ENCODE data around the gene ACKR3.

ACKR3 gene

DNA sequence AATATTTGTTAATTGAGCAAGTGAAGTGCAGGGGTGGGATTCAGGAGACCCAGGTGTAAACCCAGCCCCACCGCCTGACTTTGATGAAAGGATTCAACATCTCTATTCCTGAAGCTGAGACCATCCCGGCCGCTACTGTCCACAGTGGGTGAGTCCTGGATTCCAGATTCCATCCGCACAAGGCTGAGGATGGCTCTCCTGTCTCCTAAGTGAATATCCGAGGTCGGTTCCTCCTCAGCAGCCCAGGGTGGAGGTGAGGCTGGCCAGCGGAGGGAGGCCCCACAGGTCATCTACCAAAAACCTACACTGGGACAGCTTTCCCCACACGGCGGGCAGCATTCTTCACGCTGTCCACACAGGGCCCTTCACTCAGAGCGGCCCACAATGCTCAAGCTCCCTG, 57.6 kb downstream of the ACKR3 start:
- H3K4me3 ChIP-seq (ENCODE audit: low read depth in 1 of 2, low read length in 2 of 2), result no peak overlapping the region
- no peaks in the 10 kb centered on the region for H3K9me3 ChIP-seq (ENCODE audit: control insufficient read depth in 1 of 2, low read length in 2 of 2)
- H3K36me3 ChIP-seq (ENCODE audit: control insufficient read depth in 1 of 2, insufficient read depth in 2 of 2, low read length in 2 of 2), result no peaks in the 10 kb centered on the region
- peaks cover 0 to 14% of the 10 kb centered on the region in 2 donors for H3K4me1 ChIP-seq (ENCODE audit: control insufficient read depth in 1 of 2, insufficient read depth in 2 of 2, low read length in 2 of 2)
- H3K27me3 ChIP-seq (ENCODE audit: low read depth, low read length), result peaks cover 5% of the 10 kb centered on the region
- H3K27ac ChIP-seq (ENCODE audit: low read length), result no peak overlapping the region

DNA sequence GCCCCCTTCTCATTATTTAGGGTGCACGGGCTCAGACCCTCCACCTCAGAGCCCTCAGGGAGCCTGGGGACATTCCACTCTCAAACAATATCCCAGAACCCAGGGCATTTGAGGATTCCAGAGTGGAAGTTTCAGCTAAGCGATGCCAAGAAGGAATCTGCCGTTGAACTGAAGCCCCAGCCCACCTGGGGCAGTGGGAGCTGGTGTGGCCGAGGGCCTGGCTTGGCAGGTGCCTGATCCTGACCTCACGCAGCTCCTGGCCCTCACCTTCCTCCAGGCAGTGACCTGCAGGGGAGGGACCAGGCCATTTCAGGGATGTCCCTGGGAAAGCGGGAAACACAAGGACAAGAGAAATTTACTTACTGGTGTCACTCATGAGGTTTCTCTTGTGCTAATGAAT, 58.2 kb downstream of the ACKR3 start:
- H3K27me3 ChIP-seq (ENCODE audit: low read depth, low read length), result peaks cover 5% of the 10 kb centered on the region
- H3K4me3 ChIP-seq (ENCODE audit: low read depth in 1 of 2, low read length in 2 of 2), result no peak overlapping the region
- H3K4me1 ChIP-seq (ENCODE audit: control insufficient read depth in 1 of 2, insufficient read depth in 2 of 2, low read length in 2 of 2), result peaks cover 0 to 14% of the 10 kb centered on the region in 2 donors
- H3K9me3 ChIP-seq (ENCODE audit: control insufficient read depth in 1 of 2, low read length in 2 of 2), result no peaks in the 10 kb centered on the region
- no peak overlapping the region for H3K27ac ChIP-seq (ENCODE audit: low read length)
- no peaks in the 10 kb centered on the region for H3K36me3 ChIP-seq (ENCODE audit: control insufficient read depth in 1 of 2, insufficient read depth in 2 of 2, low read length in 2 of 2)

DNA sequence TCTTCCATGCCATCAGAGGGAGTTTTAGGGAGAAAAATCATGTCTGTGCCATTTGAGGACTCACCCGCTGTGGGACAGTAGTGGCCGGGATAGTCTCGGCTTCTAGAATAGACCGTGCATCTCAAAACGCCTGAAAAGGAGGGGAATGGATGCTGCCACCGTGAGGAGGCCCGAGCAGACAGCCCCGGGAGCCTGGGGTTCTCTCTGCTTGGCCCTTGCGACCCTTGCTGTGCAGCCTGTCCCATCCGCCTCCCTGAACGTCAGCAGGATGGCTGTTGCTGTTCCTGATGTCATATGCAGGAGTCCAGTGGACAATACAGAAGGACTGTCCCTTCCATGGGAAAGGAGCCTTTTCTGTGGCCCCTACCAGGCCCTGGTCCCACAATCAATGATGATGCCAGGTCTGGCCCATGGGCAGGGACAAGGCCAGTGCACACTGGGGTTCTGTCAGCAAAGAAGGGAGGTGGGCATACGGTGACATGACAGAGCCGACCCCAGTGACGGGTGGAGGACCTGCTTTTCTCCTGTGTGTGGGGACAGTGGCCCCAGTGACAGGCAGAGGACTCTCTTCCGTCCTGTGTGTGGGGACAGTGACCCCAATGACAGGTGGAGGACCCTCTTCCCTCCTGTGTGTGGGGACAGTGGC, 58.8 kb downstream of the ACKR3 start:
- H3K4me3 ChIP-seq (ENCODE audit: low read depth in 1 of 2, low read length in 2 of 2), result no peak overlapping the region
- H3K36me3 ChIP-seq (ENCODE audit: control insufficient read depth in 1 of 2, insufficient read depth in 2 of 2, low read length in 2 of 2), result no peaks in the 10 kb centered on the region
- H3K27ac ChIP-seq (ENCODE audit: low read length), result no peak overlapping the region
- peaks cover 5% of the 10 kb centered on the region for H3K27me3 ChIP-seq (ENCODE audit: low read depth, low read length)
- peaks cover 0 to 14% of the 10 kb centered on the region in 2 donors for H3K4me1 ChIP-seq (ENCODE audit: control insufficient read depth in 1 of 2, insufficient read depth in 2 of 2, low read length in 2 of 2)
- H3K9me3 ChIP-seq (ENCODE audit: control insufficient read depth in 1 of 2, low read length in 2 of 2), result no peaks in the 10 kb centered on the region

DNA sequence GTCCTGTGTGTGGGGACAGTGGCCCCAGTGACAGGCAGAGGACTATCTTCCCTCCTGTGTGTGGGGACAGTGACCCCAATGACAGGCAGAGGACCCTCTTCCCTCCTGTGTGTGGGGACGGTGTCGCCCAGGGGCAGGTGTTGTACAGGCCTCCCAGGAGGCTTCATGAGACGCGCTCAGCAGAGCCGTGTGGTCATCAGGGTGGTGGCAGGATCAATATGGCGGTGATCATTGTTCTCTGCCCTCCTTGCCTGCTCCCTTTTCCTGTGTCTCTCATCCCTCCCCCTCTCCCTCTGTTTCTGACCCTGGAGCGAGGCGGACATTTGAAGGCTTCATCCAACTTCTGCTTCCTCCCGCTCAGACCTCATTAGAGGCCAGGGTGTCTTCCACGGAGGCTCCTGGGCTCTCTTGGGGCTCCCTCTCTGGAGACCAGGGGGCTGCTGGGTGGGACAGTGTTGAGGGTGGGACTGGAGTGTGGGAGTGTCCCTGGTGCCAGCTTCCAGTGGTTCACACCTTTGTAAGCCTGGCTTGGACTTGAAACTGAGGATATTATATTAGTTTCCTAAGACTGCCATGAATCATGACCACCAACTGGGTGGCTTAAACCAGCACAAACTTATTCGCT, 59.5 kb downstream of the ACKR3 start:
- no peaks in the 10 kb centered on the region for H3K9me3 ChIP-seq (ENCODE audit: control insufficient read depth in 1 of 2, low read length in 2 of 2)
- no peak overlapping the region for H3K27ac ChIP-seq (ENCODE audit: low read length)
- H3K27me3 ChIP-seq (ENCODE audit: low read depth, low read length), result peaks cover 5% of the 10 kb centered on the region
- H3K4me1 ChIP-seq (ENCODE audit: control insufficient read depth in 1 of 2, insufficient read depth in 2 of 2, low read length in 2 of 2), result peaks cover 0 to 14% of the 10 kb centered on the region in 2 donors
- no peaks in the 10 kb centered on the region for H3K36me3 ChIP-seq (ENCODE audit: control insufficient read depth in 1 of 2, insufficient read depth in 2 of 2, low read length in 2 of 2)
- no peak overlapping the region for H3K4me3 ChIP-seq (ENCODE audit: low read depth in 1 of 2, low read length in 2 of 2)

DNA sequence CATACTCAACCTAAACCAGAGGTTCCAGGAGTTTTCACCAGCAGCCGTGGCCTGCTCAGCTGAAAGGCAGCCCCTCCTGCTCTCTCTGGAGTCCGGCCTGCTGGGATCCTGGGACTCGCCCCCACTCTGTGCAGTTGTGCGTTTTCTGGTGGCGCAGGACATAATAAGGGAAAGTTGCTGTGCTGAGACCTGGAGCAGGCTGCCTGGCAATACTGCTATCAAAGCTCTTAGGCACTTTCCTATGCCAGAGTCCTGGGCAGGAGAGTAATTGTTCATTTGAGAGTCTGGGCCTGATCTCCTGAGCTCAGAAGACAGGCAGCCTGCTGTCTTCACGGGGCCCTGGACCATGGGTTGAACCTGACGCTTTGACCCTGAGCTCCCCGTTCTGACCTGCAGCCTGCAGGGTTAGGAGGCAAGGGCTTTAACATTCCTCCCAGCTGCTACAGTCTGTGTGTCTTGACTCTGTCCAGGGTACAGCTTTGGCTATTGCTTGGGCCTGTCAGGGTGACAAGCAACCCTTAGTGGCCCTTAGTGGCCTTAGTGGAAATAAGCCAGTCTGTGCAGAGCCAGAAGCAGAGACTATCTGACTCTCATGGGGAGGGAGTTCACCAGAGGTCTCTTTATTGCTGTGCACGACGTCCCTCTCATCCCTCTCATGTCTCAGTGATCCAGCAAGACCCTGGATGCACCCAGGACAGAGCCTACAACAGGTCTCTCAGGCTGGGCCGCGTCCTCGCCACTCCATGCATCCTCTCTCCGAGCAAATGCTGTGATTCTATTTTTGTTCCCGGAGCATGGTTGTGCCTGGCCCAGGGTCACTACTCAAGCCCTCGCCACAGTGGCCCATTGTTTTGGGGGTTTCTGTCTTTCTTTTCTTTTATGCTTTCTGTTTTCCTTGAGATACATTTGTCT, 60.6 kb downstream of the ACKR3 start:
- H3K36me3 ChIP-seq (ENCODE audit: control insufficient read depth in 1 of 2, insufficient read depth in 2 of 2, low read length in 2 of 2), result no peaks in the 10 kb centered on the region
- H3K27me3 ChIP-seq (ENCODE audit: low read depth, low read length), result peaks cover 1% of the 10 kb centered on the region
- H3K4me3 ChIP-seq (ENCODE audit: low read depth in 1 of 2, low read length in 2 of 2), result no peak overlapping the region
- H3K27ac ChIP-seq (ENCODE audit: low read length), result no peak overlapping the region
- peaks cover 0 to 14% of the 10 kb centered on the region in 2 donors for H3K4me1 ChIP-seq (ENCODE audit: control insufficient read depth in 1 of 2, insufficient read depth in 2 of 2, low read length in 2 of 2)
- H3K9me3 ChIP-seq (ENCODE audit: control insufficient read depth in 1 of 2, low read length in 2 of 2), result no peaks in the 10 kb centered on the region

DNA sequence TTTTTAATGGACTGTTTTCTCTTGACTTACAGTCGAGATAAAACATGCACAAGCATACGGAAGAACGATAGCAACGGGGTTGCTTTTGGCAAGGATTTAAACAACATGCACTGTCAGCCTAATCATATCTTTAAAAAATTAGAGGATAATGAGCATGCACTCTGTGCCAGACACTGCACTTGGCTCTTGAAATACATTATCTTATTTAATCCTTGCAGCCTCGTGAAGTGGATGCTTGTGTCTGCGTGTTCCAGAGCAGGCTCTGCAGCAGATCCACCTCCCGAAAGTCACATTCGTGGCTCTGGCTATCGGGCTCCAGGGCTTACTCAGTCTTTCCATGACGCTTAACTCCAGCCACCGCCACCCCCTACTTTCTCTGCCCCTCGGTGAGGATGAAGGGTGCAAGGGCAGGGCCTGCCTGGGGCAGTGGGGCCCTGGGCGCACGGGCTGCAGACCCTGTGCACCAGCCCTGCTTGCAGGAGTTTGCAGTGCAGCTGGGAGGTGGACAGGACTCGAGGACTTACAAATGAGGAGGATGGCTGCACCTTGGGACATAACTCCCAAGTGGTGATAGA, 61.7 kb downstream of the ACKR3 start:
- no peaks in the 10 kb centered on the region for H3K9me3 ChIP-seq (ENCODE audit: control insufficient read depth in 1 of 2, low read length in 2 of 2)
- H3K4me1 ChIP-seq (ENCODE audit: control insufficient read depth in 1 of 2, insufficient read depth in 2 of 2, low read length in 2 of 2), result peaks cover 0 to 14% of the 10 kb centered on the region in 2 donors
- H3K27me3 ChIP-seq (ENCODE audit: low read depth, low read length), result no peaks in the 10 kb centered on the region
- no peaks in the 10 kb centered on the region for H3K36me3 ChIP-seq (ENCODE audit: control insufficient read depth in 1 of 2, insufficient read depth in 2 of 2, low read length in 2 of 2)
- no peak overlapping the region for H3K4me3 ChIP-seq (ENCODE audit: low read depth in 1 of 2, low read length in 2 of 2)
- no peak overlapping the region for H3K27ac ChIP-seq (ENCODE audit: low read length)

DNA sequence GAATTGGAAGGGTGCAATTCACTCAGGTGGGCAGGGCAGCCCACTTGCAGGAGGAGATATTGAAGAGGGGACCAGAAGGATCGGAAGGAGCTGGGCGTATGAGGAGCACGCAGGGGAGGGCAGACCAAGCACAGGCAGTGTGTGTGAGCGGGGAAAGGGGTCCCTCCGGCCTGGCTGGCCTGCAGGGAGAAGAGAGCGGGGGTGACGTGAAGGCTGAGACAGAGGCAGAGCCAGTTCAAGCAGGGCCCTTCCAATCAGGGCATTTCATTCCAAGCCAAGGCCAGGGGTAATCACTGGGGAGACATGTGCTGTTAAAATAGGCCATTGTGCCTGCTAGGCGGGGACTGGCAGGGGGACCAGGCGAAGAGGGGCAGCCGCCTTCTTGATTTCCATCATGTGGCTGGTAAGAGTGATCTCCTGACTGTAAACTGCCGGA, 62.2 kb downstream of the ACKR3 start:
- no peak overlapping the region for H3K27ac ChIP-seq (ENCODE audit: low read length)
- H3K4me3 ChIP-seq (ENCODE audit: low read depth in 1 of 2, low read length in 2 of 2), result no peak overlapping the region
- H3K4me1 ChIP-seq (ENCODE audit: control insufficient read depth in 1 of 2, insufficient read depth in 2 of 2, low read length in 2 of 2), result peaks cover 0 to 14% of the 10 kb centered on the region in 2 donors
- H3K9me3 ChIP-seq (ENCODE audit: control insufficient read depth in 1 of 2, low read length in 2 of 2), result no peaks in the 10 kb centered on the region
- no peaks in the 10 kb centered on the region for H3K36me3 ChIP-seq (ENCODE audit: control insufficient read depth in 1 of 2, insufficient read depth in 2 of 2, low read length in 2 of 2)
- no peaks in the 10 kb centered on the region for H3K27me3 ChIP-seq (ENCODE audit: low read depth, low read length)

Data from muscle layer of duodenum (tissue), 2 donors.